Osteoblast (primary cell): ENCODE results near the gene CA14. TPM values are rescaled to one million over a fixed set of nuclear protein-coding genes. Genes with fewer than 3 reads are reported as not detected.

Experiments used
- DNase-seq: peaks from one replicate; pipeline ENCODE4 v3.0.0; 2011; ENCODE audit warnings: low spot score, mixed read lengths; ENCODE audit not compliant: insufficient read length; ENCODE audit errors: missing footprints
- H2AFZ ChIP-seq: 2 replicates; pipeline ENCODE4 v1.6.0; 2011; ENCODE audit warnings: mild to moderate bottlenecking, low read length
- H3K27ac ChIP-seq: 2 replicates; pipeline ENCODE4 v1.5.1; 2011; ENCODE audit warnings: mild to moderate bottlenecking, low read depth, low read length, moderate library complexity
- H3K27me3 ChIP-seq: 2 replicates; pipeline ENCODE4 v1.6.0; 2012; ENCODE audit warnings: mild to moderate bottlenecking, control low read depth, inconsistent platforms, low read length, moderate library complexity; ENCODE audit not compliant: insufficient read depth
- H3K36me3 ChIP-seq: 2 replicates; pipeline ENCODE4 v1.5.1; 2011; ENCODE audit warnings: mild to moderate bottlenecking, low read length, control low read depth, moderate library complexity; ENCODE audit not compliant: insufficient read depth
- H3K4me1 ChIP-seq: 2 replicates; pipeline ENCODE4 v1.5.1; 2011; ENCODE audit warnings: mild to moderate bottlenecking, low read length, control low read depth, moderate library complexity; ENCODE audit not compliant: insufficient read depth
- H3K4me2 ChIP-seq: 2 replicates; pipeline ENCODE4 v1.6.0; 2011; ENCODE audit warnings: mild to moderate bottlenecking, low read length; ENCODE audit not compliant: insufficient read depth
- H3K4me3 ChIP-seq: fragments of 200-600 bp; sonication (generic); 3 replicates; pipeline ENCODE4 v1.5.1; 2012; ENCODE audit warnings: mild to moderate bottlenecking, low read length, inconsistent platforms; ENCODE audit not compliant: insufficient read depth
- H3K79me2 ChIP-seq: 2 replicates; pipeline ENCODE4 v1.6.0; 2012; ENCODE audit warnings: mild to moderate bottlenecking, low read length, control low read depth, inconsistent platforms; ENCODE audit not compliant: insufficient read depth
- H3K9me3 ChIP-seq: 2 replicates; pipeline ENCODE4 v1.5.1; 2011; ENCODE audit warnings: low read depth, low read length, control low read depth
- H4K20me1 ChIP-seq: 2 replicates; pipeline ENCODE4 v1.6.0; 2012; ENCODE audit warnings: mild to moderate bottlenecking, low read length, control low read depth; ENCODE audit not compliant: insufficient read depth
- CTCF ChIP-seq: IDR thresholded peaks from 2 replicates; pipeline ENCODE4 v1.5.1; 2011; ENCODE audit warnings: mild to moderate bottlenecking, low read depth, low read length, moderate library complexity; ENCODE audit errors: extremely low read depth
- small RNA-seq: library from RNA; depleted of rRNA; stranded (forward); fragments of <200 nt; gene quantifications from one replicate; pipeline ENCODE3, GENCODE V24; 2012
- total RNA-seq: library from RNA; depleted of rRNA; stranded (reverse); fragments of >200 nt; gene quantifications from 2 replicates; pipeline ENCODE4 v1.2.3, GENCODE V29; 2012

The CA14 gene
- total RNA-seq, 1 donor: not detected

- H4K20me1 ChIP-seq: peaks cover 3% of the 10 kb centered on the region
- peaks cover 21% of the 10 kb centered on the region for H3K36me3 ChIP-seq
- no peaks in the 10 kb centered on the region for H3K9me3 ChIP-seq
- no peak overlapping the region for H3K4me2 ChIP-seq
- no peak overlapping the region for H2AFZ ChIP-seq
- H3K79me2 ChIP-seq: no peaks in the 10 kb centered on the region
- DNase-seq: no peak
- no peak for TF ChIP-seq CTCF
- H3K27me3 ChIP-seq: no peaks in the 10 kb centered on the region
- no peak overlapping the region for H3K27ac ChIP-seq
- H3K4me1 ChIP-seq: no peaks in the 10 kb centered on the region
- H3K4me3 ChIP-seq: no peak overlapping the region
Measured at GRCh38 chr1:150309758-150310508, 52.4 kb downstream of the CA14 start.

- DNase-seq: no peak
- no peaks in the 10 kb centered on the region for H3K4me1 ChIP-seq
- H3K9me3 ChIP-seq: no peaks in the 10 kb centered on the region
- H3K36me3 ChIP-seq: peaks cover 19% of the 10 kb centered on the region
- no peaks in the 10 kb centered on the region for H3K27me3 ChIP-seq
- H3K27ac ChIP-seq: no peak overlapping the region
- H2AFZ ChIP-seq: no peak overlapping the region
- TF ChIP-seq CTCF: no peak
- no peak overlapping the region for H3K4me3 ChIP-seq
- H3K79me2 ChIP-seq: no peaks in the 10 kb centered on the region
- H3K4me2 ChIP-seq: no peak overlapping the region
- peaks cover 3% of the 10 kb centered on the region for H4K20me1 ChIP-seq
Measured at GRCh38 chr1:150311762-150312161, 54.2 kb downstream of the CA14 start.

Small RNA genes lying within 50 kb of the gene (small RNA-seq; reads per million reads assigned to genes)
- not detected for gene RN7SL480P
- 13.6 reads per million, percentile 93 among the genes with 10 or more reads in this experiment for gene RNU2-17P

Other genes starting within 250 kb of the CA14 start
- gene OTUD7B, start 247.0 kb upstream of the CA14 start, total RNA-seq: 18.3 and 18.5 TPM in 2 replicates
- gene VPS45, start 190.0 kb upstream of the CA14 start, total RNA-seq: 36.9 and 42.1 TPM in 2 replicates
- 74.2 and 80.2 TPM in 2 replicates for gene PLEKHO1, start 107.9 kb upstream of the CA14 start, total RNA-seq
- gene ANP32E, start 21.7 kb upstream of the CA14 start, total RNA-seq: 11.5 and 13.8 TPM in 2 replicates
- gene APH1A, start 11.2 kb downstream of the CA14 start, total RNA-seq: 118 and 122 TPM in 2 replicates
- 32.2 and 45.4 TPM in 2 replicates for gene C1orf54, start 15.0 kb downstream of the CA14 start, total RNA-seq
- gene CIART, start 24.8 kb downstream of the CA14 start, total RNA-seq: 15.6 and 16.3 TPM in 2 replicates
- 28.0 and 29.0 TPM in 2 replicates for gene MRPS21, start 36.1 kb downstream of the CA14 start, total RNA-seq
- 33.9 and 35.8 TPM in 2 replicates for gene PRPF3, start 63.8 kb downstream of the CA14 start, total RNA-seq
- 12.3 and 13.3 TPM in 2 replicates for gene RPRD2, start 106.4 kb downstream of the CA14 start, total RNA-seq
- gene TARS2, start 229.6 kb downstream of the CA14 start, total RNA-seq: 10.1 and 14.7 TPM in 2 replicates